HG03520 (cell line): ENCODE measurements around the gene GOLT1B.
"Not testable (repeated sequence)": the region's sequence is repeated elsewhere in the genome, so short reads cannot be mapped to it uniquely, and the experiment has no call there.

Experiments
- ATAC-seq: cut with Tn5 transposase; IDR thresholded peaks from one replicate; pipeline ENCODE4 v1.9.1; 2021; ENCODE audit warnings: mild to moderate bottlenecking, moderate library complexity; ENCODE audit not compliant: unreplicated experiment

The GOLT1B gene

GRCh38 chr12:21501258-21502163 is at the start of gene GOLT1B, which contains the start of gene RECQL:
Gene GOLT1B (plus strand): TSS chr12:21501789. CDS start chr12:21501924, 135 bp downstream.
Gene RECQL (minus strand): TSS chr12:21501635. CDS start chr12:21499570, 2,065 bp downstream.
- ATAC-seq, result peak; percentile 99

GRCh38 chr12:21453312-21453852 is 48.2 kb upstream of the GOLT1B start:
- ATAC-seq, result peak; percentile 92

- ATAC-seq, result no peak
These were observed 45.3 kb upstream of the GOLT1B start for GRCh38 chr12:21456291-21456780.

GRCh38 chr12:21459474-21459873 is 42.1 kb upstream of the GOLT1B start:
- ATAC-seq, result no peak

- ATAC-seq, result not testable (repeated sequence)
These were observed 34.3 kb upstream of the GOLT1B start for GRCh38 chr12:21467334-21467733.

- no peak for ATAC-seq
These were observed 30.3 kb upstream of the GOLT1B start for GRCh38 chr12:21471294-21471693.

- ATAC-seq, result no peak
These were observed 29.3 kb upstream of the GOLT1B start for GRCh38 chr12:21472197-21472823.

- no peak for ATAC-seq
These were observed 26.0 kb upstream of the GOLT1B start for GRCh38 chr12:21475552-21475951.

GRCh38 chr12:21476949-21477348 is 24.6 kb upstream of the GOLT1B start:
- no peak for ATAC-seq

- no peak for ATAC-seq
These were observed 22.7 kb upstream of the GOLT1B start for GRCh38 chr12:21478756-21479455.

- ATAC-seq, result no peak
These were observed 18.1 kb upstream of the GOLT1B start for GRCh38 chr12:21483531-21483930.

- ATAC-seq, result no peak
These were observed 15.6 kb upstream of the GOLT1B start for GRCh38 chr12:21485998-21486397.

GRCh38 chr12:21499765-21500164 is 1.8 kb upstream of the GOLT1B start:
- ATAC-seq, result no peak

- ATAC-seq, result peak; percentile 0
These were observed 767 bp upstream of the GOLT1B start for GRCh38 chr12:21500786-21501257.

- ATAC-seq, result no peak
These were observed 541 bp downstream of the GOLT1B start for GRCh38 chr12:21502164-21502496.

GRCh38 chr12:21502872-21503271 is 1.3 kb downstream of the GOLT1B start:
- no peak for ATAC-seq

- no peak for ATAC-seq
These were observed 4.3 kb downstream of the GOLT1B start for GRCh38 chr12:21505888-21506287.

- ATAC-seq, result no peak
These were observed 6.3 kb downstream of the GOLT1B start for GRCh38 chr12:21507849-21508248.

- ATAC-seq, result peak; percentile 97
These were observed 8.2 kb downstream of the GOLT1B start for GRCh38 chr12:21509768-21510167.

- ATAC-seq, result no peak
These were observed 14.7 kb downstream of the GOLT1B start for GRCh38 chr12:21516281-21516680.

- no peak for ATAC-seq
These were observed 16.9 kb downstream of the GOLT1B start for GRCh38 chr12:21518451-21518850.
